ENCODE data around the gene VPS8. TPM values are rescaled to one million over a fixed set of nuclear protein-coding genes. Genes with fewer than 3 reads are reported as not detected.

VPS8 gene
- total RNA-seq, 6 experiments from 2014 or later, result 26.8 to 34.8 (median 33.0) TPM

DNA sequence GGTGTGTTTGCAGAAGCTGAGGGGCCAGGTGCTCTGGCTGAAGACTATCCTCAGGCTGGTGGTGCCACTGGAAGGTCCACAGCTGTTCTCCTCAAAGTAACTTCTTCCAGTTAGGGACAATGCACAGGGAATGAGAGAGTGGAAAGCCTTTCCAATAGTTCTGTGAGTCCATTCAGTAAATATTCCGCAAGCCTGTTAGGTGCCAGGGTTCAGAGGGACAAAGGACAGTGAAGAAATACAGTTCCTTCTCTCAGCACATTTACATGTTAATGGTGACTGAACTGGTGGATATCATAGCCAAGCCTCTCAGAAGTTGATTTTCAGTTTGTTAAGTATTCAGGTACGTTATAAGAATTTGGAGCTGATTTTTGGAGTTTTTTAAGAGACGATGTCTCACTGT lies 218.4 kb downstream of the VPS8 start:
- TF ChIP-seq, protein P1, sequence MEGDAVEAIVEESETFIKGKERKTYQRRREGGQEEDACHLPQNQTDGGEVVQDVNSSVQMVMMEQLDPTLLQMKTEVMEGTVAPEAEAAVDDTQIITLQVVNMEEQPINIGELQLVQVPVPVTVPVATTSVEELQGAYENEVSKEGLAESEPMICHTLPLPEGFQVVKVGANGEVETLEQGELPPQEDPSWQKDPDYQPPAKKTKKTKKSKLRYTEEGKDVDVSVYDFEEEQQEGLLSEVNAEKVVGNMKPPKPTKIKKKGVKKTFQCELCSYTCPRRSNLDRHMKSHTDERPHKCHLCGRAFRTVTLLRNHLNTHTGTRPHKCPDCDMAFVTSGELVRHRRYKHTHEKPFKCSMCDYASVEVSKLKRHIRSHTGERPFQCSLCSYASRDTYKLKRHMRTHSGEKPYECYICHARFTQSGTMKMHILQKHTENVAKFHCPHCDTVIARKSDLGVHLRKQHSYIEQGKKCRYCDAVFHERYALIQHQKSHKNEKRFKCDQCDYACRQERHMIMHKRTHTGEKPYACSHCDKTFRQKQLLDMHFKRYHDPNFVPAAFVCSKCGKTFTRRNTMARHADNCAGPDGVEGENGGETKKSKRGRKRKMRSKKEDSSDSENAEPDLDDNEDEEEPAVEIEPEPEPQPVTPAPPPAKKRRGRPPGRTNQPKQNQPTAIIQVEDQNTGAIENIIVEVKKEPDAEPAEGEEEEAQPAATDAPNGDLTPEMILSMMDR (IDR thresholded peaks at IDR 0.05), result no peak
- Mint-ChIP-seq H3K4me3 (no peak overlapping the region), H3K9me3 (no peaks in the 10 kb centered on the region), H3K27me3 (ENCODE audit: insufficient read depth) (no peaks in the 10 kb centered on the region; the same call in none of the 2 replicates), H3K36me3 (ENCODE audit: low read depth) (peaks cover 15% of the 10 kb centered on the region), H3K27ac (no peak overlapping the region), H3K4me1 (ENCODE audit: low read depth) (no peaks in the 10 kb centered on the region)
- no peak for DNase-seq

DNA sequence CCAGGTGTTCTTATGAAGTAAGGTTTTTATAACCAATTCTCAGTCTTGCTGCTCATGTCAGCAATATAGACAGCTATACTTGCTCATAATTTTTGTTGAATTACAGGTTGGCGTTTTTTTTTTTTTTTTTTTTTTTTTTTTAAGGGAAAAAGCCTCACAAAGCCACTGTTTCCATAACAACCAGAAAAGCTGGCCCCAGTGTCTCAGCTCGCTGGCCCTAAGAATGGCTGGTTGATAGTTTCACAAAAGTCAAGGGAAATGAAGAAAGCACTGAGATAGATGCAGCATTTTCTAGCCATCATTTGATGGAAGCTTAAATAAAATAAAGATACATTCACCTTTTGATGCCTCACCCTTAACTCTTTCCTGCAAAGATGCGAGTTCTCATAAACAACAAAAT lies 219.0 kb downstream of the VPS8 start:
- H3K4me1 Mint-ChIP-seq (ENCODE audit: low read depth), result no peaks in the 10 kb centered on the region
- TF ChIP-seq, protein P1 (IDR thresholded peaks at IDR 0.05), result no peak
- no peaks in the 10 kb centered on the region; the same call in none of the 2 replicates for H3K27me3 Mint-ChIP-seq (ENCODE audit: insufficient read depth)
- H3K9me3 Mint-ChIP-seq, result no peaks in the 10 kb centered on the region; the same call in 1 of the 2 replicates
- H3K27ac Mint-ChIP-seq, result no peak overlapping the region
- no peak overlapping the region for H3K4me3 Mint-ChIP-seq
- H3K36me3 Mint-ChIP-seq (ENCODE audit: low read depth), result peaks cover 21% of the 10 kb centered on the region
- DNase-seq, result no peak

DNA sequence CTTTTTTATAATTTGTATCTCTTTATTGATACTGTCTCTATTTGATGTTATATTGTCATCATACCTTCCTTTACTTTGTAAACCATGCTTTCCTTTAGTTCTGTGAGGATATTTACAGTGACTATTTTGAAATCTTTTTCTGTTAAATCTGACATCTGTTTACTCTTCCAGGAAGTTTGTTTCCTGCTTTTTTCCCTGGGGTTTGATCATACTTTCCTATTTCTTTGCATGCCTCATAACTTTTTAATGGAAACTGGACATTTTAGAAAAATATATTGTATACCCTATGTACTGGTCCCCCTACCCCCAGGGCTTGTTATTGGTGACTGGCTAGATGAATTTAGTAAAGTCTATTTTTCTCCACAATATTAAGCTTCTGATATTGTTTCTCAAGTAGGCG lies 225.8 kb downstream of the VPS8 start:
- Mint-ChIP-seq H3K27me3 (ENCODE audit: insufficient read depth) (no peaks in the 10 kb centered on the region; the same call in none of the 2 replicates), H3K9me3 (no peaks in the 10 kb centered on the region; the same call in 1 of the 2 replicates), H3K36me3 (ENCODE audit: low read depth) (peaks cover 30% of the 10 kb centered on the region), H3K4me1 (ENCODE audit: low read depth) (no peaks in the 10 kb centered on the region), H3K27ac (no peak overlapping the region), H3K4me3 (no peak overlapping the region)
- TF ChIP-seq, protein P1 (IDR thresholded peaks at IDR 0.05), result no peak
- no peak for DNase-seq

DNA sequence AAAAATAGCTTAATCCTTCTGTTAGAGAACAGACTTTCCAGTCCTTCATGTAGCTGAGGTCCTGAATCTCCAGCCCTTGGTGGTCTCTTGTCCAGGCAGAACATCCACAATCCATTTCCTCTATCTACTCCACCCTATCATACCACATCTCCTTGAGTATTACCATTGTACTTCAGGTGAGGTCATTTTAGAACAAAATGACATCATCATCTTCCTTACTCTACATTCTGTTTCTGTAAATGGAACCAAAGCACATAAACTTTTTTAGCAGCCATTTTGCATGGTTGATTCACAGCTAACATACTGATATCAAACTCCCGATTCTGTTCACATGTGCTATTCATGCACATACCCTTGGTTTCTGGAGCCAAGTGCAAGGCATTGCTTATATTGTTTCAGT lies 228.5 kb downstream of the VPS8 start:
- peaks cover 21% of the 10 kb centered on the region for H3K36me3 Mint-ChIP-seq (ENCODE audit: low read depth)

DNA sequence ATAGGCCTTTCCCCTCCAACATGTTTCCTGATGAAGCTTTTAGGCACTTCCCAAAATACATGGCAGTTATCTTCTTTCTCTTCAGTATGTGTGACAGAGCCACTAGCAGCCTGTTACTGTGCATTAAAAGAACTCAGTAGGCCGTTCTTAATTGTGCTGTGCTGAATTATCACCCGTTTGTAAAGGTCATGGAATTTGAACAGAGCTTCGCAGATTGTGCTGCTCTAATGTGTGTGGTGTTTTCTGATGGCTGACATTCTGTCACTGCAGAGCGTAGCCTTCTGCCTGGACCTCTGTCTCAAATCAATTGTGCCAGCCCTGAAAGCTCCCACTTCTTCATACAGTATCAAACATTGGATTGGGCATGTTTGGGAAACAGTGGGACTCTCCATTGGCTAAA lies 229.6 kb downstream of the VPS8 start:
- Mint-ChIP-seq H3K4me3 (no peak overlapping the region), H3K36me3 (ENCODE audit: low read depth) (peaks cover 13% of the 10 kb centered on the region), H3K4me1 (ENCODE audit: low read depth) (peaks cover 22% of the 10 kb centered on the region), H3K9me3 (no peaks in the 10 kb centered on the region; the same call in 1 of the 2 replicates), H3K27ac (no peak overlapping the region), H3K27me3 (ENCODE audit: insufficient read depth) (no peaks in the 10 kb centered on the region)
- DNase-seq, result no peak
- TF ChIP-seq, protein P1 (IDR thresholded peaks at IDR 0.05), result no peak

More for the DNA sequence above, 228.5 kb downstream of the VPS8 start:
- no peak for DNase-seq
- H3K9me3 Mint-ChIP-seq, result no peaks in the 10 kb centered on the region; the same call in 1 of the 2 replicates
- H3K4me1 Mint-ChIP-seq (ENCODE audit: low read depth), result peaks cover 11% of the 10 kb centered on the region
- TF ChIP-seq, protein P1 (IDR thresholded peaks at IDR 0.05), result no peak
- no peak overlapping the region for H3K27ac Mint-ChIP-seq
- H3K27me3 Mint-ChIP-seq (ENCODE audit: insufficient read depth), result no peaks in the 10 kb centered on the region
- no peak overlapping the region for H3K4me3 Mint-ChIP-seq
